HG03442 (cell line): Measurements from ENCODE around the gene SHF.

Experiments used
- ATAC-seq: cut with Tn5 transposase; IDR thresholded peaks from one replicate; pipeline ENCODE4 v1.9.1; 2021; ENCODE audit warnings: mild to moderate bottlenecking, moderate library complexity; ENCODE audit not compliant: unreplicated experiment

The SHF gene

GRCh38 chr15:45199136-45199810 is 11.5 kb upstream of the SHF start:
- ATAC-seq, result peak; percentile 10

- ATAC-seq, result peak; percentile 52
Measured at GRCh38 chr15:45198337-45199135, 10.8 kb upstream of the SHF start.

DNA sequence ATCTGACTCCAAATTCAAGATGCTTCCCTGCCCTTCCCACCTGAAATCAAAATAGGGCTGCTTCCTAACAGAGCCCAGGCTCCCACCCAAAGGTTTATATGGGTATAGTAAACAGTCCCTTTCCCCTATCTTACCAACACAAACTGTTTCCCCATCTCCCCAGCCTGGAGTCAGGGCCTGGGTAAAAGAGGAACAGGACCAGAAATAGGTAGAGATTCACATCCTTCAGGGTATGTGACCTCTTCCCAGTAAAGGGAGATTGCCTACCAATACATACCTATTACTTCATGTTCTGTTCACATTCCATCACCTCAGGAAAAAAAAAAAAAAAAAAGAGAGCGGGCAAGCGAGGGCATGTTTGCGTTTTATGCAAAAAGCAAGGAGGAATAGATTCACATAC is 9.7 kb upstream of the SHF start:
- no peak for ATAC-seq

- ATAC-seq, result peak; percentile 9
Measured at GRCh38 chr15:45187578-45187893, 230 bp downstream of the SHF start.

- no peak for ATAC-seq
Measured at GRCh38 chr15:45186771-45187577, 792 bp downstream of the SHF start.

DNA sequence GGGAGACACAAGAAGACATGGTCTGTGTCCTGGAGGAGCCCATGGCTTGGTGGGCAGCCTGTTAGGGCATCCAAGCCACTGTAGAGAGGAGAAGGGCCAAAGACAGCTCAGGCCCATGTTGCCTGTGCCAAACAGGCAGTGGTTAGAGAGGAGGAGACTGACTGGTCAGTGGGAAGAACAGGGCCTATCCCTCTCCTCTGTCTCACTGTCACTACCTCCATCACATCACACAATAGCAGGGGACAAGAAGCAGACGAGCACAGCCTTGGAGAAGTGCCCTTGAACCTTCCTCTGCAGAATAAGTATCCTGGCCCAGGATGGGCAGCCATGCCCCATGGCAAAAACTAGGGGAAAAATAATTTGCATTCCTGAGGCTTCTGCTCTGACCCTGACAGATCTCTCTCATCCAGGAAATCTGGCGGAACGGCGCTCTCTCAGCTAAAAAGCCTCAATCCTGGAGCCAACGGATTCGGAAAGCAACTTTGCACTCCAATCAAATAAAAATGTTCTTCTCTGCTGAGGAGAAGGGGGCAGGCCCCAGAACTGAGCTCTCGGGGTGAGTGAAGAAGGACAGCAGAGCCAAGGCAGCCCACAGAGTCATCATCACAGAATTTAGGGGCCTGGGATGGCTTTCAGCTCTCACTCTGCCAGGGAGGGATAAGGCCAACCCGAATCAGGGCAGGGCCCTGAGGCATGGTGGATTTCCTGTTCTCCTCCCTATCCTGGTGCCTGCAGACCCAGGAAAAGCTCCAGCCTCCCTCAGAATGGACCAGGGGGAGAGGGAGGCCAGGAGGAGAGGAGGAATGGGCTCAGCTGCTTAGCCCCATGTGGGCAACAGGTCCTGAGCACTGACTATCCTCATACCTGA is 1.6 kb downstream of the SHF start:
- ATAC-seq, result no peak

DNA sequence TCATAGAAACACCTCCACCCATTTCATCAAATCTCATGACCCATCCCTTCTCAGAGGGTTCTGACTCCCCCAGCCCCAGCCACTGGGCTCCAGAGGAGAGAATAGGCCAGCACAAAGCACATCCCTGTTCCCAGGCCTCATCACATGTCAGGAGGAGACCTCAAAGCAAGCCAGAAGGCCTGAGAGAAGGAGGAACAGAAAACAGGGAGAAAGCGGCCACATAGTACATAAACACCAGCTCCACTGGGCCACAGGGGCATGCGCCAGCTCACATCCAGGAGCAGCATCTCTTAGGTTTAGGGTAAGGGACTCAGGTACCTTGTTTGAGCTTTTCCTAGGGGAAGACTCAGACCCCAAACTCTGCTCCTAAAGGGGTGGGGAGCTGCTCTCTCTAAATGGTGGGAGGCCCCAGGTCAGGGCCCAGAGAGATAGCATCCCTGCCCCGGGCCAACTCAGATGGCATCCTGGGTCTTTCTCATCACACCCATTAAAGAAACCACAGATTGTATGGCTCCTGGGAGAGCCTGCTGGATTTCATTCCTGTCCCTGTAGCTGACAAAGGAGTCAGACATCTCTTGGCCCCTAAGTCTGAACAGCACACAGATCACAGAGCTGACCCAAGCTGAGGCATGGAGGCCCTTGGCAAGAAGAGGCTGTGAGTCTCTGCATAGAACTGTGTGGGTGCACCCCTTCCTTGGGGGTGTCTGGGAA is 2.5 kb downstream of the SHF start:
- ATAC-seq, result no peak

DNA sequence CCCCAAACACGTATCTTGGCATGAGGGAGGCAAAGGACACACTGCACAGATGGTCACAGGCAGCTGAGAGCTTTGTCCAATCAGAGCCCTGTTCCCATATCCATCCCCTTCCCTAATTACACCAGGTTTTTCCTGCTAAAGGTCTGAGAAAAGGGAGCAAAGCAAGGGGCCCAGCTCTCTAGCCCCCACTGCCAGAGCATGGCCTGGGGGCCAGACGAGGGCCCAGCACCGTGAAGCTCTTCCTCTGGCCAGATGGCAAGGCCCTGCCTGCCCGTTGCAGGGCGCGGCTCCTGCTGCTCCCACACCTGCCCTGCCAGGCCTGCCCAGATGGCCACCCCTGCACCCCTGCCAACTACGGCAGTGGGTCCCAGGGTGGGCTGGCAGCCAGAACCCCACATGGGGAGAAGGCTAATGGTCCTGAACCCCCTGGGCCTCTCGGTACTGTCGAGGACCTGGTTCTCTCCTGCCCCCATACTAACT is 3.2 kb downstream of the SHF start:
- no peak for ATAC-seq

DNA sequence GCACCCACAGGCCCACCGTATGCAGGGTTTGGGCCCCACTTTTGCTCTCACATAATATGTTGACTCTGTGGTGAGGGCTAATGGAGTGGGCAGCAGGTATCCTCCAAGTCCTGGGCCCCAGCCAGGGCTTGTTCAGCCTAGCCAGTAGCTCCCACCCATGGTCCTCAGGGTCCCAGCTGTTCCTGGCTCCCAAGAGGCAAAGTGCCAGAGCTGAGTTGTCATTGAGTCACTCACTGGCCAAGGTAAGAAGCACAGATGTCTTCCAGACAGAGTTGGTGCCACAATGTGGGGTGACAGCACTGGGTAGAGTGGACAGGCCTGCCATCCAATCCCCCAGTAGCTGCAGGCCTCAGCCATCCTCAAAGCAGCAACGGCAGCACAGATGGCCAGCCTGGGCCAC is 4.3 kb downstream of the SHF start:
- no peak for ATAC-seq

GRCh38 chr15:45182996-45183395 is 4.8 kb downstream of the SHF start:
- ATAC-seq, result no peak

- no peak for ATAC-seq
Measured at GRCh38 chr15:45181491-45182285, 6.1 kb downstream of the SHF start.

DNA sequence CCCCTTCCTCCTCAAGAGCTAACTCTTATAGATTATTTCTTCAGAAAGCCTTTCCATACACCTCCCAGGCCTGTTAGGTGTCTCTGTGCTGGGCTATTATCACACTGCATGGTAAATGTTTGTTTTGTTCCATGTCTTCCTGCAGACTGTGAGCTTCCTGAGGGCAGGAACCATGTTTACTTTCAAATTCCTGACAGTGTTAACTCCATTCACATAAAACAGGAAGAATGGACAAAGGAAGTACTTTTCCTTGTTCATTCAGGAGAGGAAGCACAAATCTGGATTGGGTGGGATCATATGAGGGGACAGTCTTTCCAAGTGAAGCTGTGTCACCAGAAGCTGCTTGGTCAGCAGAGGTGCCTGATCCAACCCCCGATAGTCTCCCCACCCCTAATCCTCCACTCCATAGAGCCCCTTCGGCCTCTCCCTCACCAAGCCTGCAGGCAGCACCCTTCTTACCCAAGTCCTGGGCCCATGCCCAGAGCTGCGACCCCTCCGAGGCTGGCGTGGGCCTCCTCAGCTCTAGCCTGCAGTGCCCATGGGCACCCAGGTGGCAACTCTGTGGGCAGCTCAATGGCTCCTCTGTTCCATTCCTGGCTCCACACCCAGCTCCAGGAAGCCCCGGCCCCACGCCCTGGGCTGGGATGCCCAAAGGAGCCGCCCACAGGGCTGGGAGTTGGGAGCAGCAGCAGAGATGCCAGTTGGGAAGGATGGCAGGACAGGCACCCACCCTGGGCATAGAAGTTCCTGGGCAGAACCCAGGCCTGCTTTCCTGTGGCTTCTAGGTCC is 6.9 kb downstream of the SHF start:
- ATAC-seq, result no peak

DNA sequence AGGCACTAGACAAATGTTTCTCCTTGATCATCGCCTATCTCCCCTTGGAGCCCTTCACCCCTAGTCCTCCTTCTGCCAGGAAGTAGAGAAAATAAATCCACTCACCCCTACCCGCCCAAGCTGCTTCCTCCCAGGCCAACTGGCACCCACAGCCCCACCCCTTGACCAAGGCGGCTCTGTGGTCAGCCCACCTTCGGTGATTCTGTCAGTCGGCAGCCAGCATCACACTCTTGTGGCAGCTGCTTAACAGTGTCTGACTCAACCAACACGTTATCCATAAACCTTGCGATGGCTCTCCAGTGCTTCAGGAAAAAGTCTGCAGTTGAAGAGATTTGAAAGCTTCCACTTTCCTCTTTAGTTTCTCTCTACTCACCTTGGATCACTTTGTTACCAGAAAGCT is 7.6 kb downstream of the SHF start:
- ATAC-seq, result no peak

DNA sequence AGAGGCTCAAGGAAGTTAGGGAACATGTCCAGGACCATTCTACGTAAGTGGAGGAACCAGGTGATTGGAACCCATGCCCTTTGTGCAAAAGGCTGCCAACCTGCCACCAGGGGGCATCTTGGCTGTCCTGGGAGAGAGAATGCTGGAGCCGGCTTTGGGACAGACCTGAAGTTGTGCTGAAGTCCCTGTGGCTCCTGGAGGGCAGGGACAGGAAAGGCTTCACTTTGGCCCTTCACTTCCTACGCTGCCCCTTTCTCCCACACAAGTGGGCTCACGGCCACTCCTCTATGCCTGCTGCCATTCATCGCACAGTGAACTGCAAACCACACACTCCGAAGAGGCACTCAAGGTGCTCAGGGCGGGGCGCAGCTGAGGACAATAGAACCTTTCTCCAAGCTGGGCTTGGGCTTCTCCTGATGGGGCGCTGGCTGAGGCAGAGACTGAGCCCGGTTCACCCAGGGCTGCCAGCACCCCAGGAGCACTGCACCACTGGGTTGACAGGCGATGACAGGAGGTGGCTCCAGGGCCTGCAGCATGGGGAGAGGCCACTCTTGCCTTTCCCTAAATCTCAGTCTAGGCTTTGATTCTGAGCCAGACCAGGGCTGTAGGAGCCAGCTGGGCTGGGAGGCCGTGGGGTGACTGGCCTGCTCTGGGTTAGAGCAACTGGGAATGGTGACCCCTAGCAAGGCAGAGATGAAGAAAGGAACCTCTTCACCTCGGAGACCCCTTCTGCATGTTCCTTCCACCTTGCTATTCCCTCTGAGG is 8.4 kb downstream of the SHF start:
- no peak for ATAC-seq

- no peak for ATAC-seq
Measured at GRCh38 chr15:45177285-45177684, 10.5 kb downstream of the SHF start.

- no peak for ATAC-seq
Measured at GRCh38 chr15:45174577-45174976, 13.2 kb downstream of the SHF start.

GRCh38 chr15:45174069-45174468 is 13.7 kb downstream of the SHF start:
- no peak for ATAC-seq

DNA sequence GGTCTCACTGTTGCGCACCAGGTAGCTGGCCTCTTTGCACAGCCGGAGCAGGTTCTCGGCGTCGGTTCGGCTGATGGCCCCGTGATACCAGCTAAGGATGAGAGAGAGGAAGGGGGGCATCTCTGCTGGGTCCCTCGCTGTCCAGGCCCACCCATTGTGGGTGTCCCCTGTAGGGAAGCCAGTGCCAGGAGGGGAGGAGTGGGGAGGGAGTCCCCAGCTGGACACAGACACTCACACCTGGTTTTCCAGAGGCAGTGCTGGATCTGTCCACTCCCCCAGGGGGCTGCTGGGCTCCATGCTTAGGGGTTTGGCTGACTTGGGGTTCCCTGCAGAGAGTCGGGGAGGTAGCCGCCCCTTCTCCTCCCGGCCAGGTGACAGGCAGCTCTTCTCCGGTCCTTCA is 15.9 kb downstream of the SHF start:
- ATAC-seq, result no peak
